Measurements from ENCODE around the gene IQSEC3.

DNA sequence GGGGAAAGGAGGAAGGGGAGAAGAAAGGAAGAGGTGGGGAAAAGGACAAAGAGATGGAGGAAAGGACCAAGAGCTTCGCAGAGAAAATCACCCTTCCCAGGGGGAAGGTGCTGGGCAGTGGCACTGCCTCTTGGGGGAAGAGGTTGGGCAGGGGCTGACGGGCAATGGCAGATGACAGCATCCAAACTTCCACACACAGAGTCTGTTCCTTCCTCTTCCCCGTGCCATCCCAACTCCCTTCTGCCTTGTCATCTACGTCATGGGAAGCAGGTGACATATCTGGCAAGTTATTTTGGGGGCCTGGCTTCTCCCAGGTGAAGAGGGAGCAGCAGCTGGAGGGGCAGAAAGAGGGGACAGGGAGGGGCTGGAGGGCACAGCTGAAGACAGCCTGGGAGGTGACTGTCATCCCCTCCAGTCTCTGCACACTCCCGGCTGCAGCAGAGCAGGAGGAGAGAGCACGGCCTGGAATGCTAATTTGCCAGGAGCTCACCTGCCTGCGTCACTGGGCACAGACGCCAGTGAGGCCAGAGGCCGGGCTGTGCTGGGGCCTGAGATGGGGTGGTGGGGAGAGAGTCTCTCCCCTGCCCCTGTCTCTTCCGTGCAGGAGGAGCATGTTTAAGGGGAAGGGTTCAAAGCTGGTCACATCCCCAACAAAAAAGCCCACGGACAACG is 43.9 kb upstream of the IQSEC3 start:
- TF ChIP-seq SP1 (IDR thresholded peaks at IDR 0.05): no peak
- TF ChIP-seq FOXM1 (IDR thresholded peaks at IDR 0.05; ENCODE audit: borderline replicate concordance): no peak
- no peak for TF ChIP-seq HDGF (IDR thresholded peaks at IDR 0.05; ENCODE audit: borderline replicate concordance)
- no peak for TF ChIP-seq SUZ12 (IDR thresholded peaks at IDR 0.05)
- TF ChIP-seq NFRKB (IDR thresholded peaks at IDR 0.05): no peak
- no peak for TF ChIP-seq ZNF384 (IDR thresholded peaks at IDR 0.05)
- TF ChIP-seq ELF4 (IDR thresholded peaks at IDR 0.05): no peak
- TF ChIP-seq BHLHE40 (IDR thresholded peaks at IDR 0.05; ENCODE audit: borderline replicate concordance): no peak
- no peak for TF ChIP-seq LEF1 (IDR thresholded peaks at IDR 0.05; ENCODE audit: borderline replicate concordance)
- no peak for TF ChIP-seq FOXK2 (IDR thresholded peaks at IDR 0.05)
- no peak for TF ChIP-seq TARDBP (IDR thresholded peaks at IDR 0.05)
- no peak for TF ChIP-seq L3MBTL2 (conservative IDR thresholded peaks at IDR 0.05)
